Spinal cord (tissue), 10 donors: Measurements from ENCODE around the gene SBK2. TPM values are rescaled to one million over a fixed set of nuclear protein-coding genes. Genes with fewer than 3 reads are reported as not detected.

Experiments used
- DNase-seq, 6 donors: peaks; one replicate each; pipeline versions ENCODE4 v3.0.0 to v3.0.0-alpha.2; 2013 to 2015; ENCODE audit warnings: low spot score in 6 of 6, low read depth in 4 of 6
- H3K27ac ChIP-seq: one replicate; pipeline ENCODE4 v1.5.1; 2013; ENCODE audit warnings: low read depth, low read length, control low read depth
- H3K27me3 ChIP-seq: one replicate; pipeline ENCODE4 v1.6.1; 2013; ENCODE audit warnings: low read length; ENCODE audit not compliant: control insufficient read depth, insufficient read depth
- H3K36me3 ChIP-seq: one replicate; pipeline ENCODE4 v1.6.1; 2013; ENCODE audit warnings: low read length; ENCODE audit not compliant: control insufficient read depth, insufficient read depth
- H3K4me1 ChIP-seq: one replicate; pipeline ENCODE4 v1.6.1; 2013; ENCODE audit warnings: low read length; ENCODE audit not compliant: control insufficient read depth, insufficient read depth
- H3K4me3 ChIP-seq: one replicate; pipeline ENCODE4 v1.5.1; 2013; ENCODE audit warnings: low read depth, low read length, control low read depth
- H3K9me3 ChIP-seq: one replicate; pipeline ENCODE4 v1.6.1; 2013; ENCODE audit warnings: low read length; ENCODE audit not compliant: control insufficient read depth, insufficient read depth
- WGBS: methylation state at CpG from one replicate; pipeline ENCODE4 v1.1.5; 2013; ENCODE audit warnings: missing lambda C conversion rate; ENCODE audit not compliant: insufficient coverage; 5-methylcytosine and 5-hydroxymethylcytosine counted together
- polyA plus RNA-seq, 2 donors: library from polyadenylated mRNA; unstranded; fragments of 120-200 nt; gene quantifications; one replicate each; pipeline ENCODE4 v1.2.1, GENCODE V29; 2013; ENCODE audit not compliant: insufficient read length in 2 of 2
- total RNA-seq, 2 donors: library from RNA; depleted of rRNA in 1 of 2; stranded (reverse); fragments of 120-200 nt in 1 of 2; fragments of >200 nt in 1 of 2; gene quantifications; one replicate each; pipeline versions ENCODE4 v1.2.3 to v1.2.4, GENCODE V29; 2013 to 2014
- donor health status: healthy.

SBK2 gene
- total and polyA plus RNA-seq, 4 donors = 0.15 to 0.44 TPM; not detected in 2

GRCh38 chr19:55546011-55546410, 9.1 kb upstream of the SBK2 start:
- H3K4me3 ChIP-seq = no peak overlapping the region
- no peaks in the 10 kb centered on the region for H3K9me3 ChIP-seq
- H3K27me3 ChIP-seq = peaks cover 8% of the 10 kb centered on the region
- H3K4me1 ChIP-seq = peaks cover 8% of the 10 kb centered on the region
- no peak overlapping the region for H3K27ac ChIP-seq
- no peak for DNase-seq
- H3K36me3 ChIP-seq = no peaks in the 10 kb centered on the region
- WGBS = 56% methylated on average over 9 of the region's 11 CpGs

GRCh38 chr19:55545443-55545842, 8.5 kb upstream of the SBK2 start, which contains the start of gene SBK3:
Gene SBK3 (minus strand): TSS chr19:55545543. CDS start chr19:55545543, 0 bp downstream.
- Histone ChIP-seq H3K4me1 (peaks cover 8% of the 10 kb centered on the region), H3K27me3 (peaks cover 8% of the 10 kb centered on the region), H3K27ac (no peak within 1 kb of the TSS), H3K36me3 (no peaks in the 10 kb centered on the region), H3K9me3 (no peaks in the 10 kb centered on the region), H3K4me3 (no peak within 1 kb of the TSS)
- DNase-seq = no peak
- 89% methylated on average over 10 of the region's 10 CpGs for WGBS

- Histone ChIP-seq H3K27me3 (peaks cover 5% of the 10 kb centered on the region), H3K27ac (no peak overlapping the region), H3K4me1 (peaks cover 5% of the 10 kb centered on the region), H3K4me3 (no peak overlapping the region), H3K9me3 (no peaks in the 10 kb centered on the region), H3K36me3 (no peaks in the 10 kb centered on the region)
- no peak for DNase-seq
- WGBS = 71% methylated on average over 23 of the region's 23 CpGs
These were observed 8.0 kb upstream of the SBK2 start for GRCh38 chr19:55544776-55545439.

- no peak overlapping the region for H3K4me3 ChIP-seq
- no peaks in the 10 kb centered on the region for H3K27me3 ChIP-seq
- 87% methylated on average over 14 of the region's 15 CpGs for WGBS
These were observed 7.1 kb upstream of the SBK2 start for GRCh38 chr19:55544014-55544413.

GRCh38 chr19:55543567-55543966, 6.6 kb upstream of the SBK2 start:
- no peak overlapping the region for H3K4me3 ChIP-seq
- DNase-seq = no peak
- 75% methylated on average over 4 of the region's 5 CpGs for WGBS
- H3K9me3 ChIP-seq = no peaks in the 10 kb centered on the region
- H3K27me3 ChIP-seq = no peaks in the 10 kb centered on the region
- H3K36me3 ChIP-seq = no peaks in the 10 kb centered on the region
- H3K27ac ChIP-seq = no peak overlapping the region
- no peaks in the 10 kb centered on the region for H3K4me1 ChIP-seq

More at GRCh38 chr19:55544014-55544413, 7.1 kb upstream of the SBK2 start:
- DNase-seq = no peak
- H3K27ac ChIP-seq = no peak overlapping the region
- H3K9me3 ChIP-seq = no peaks in the 10 kb centered on the region
- H3K4me1 ChIP-seq = no peaks in the 10 kb centered on the region
- no peaks in the 10 kb centered on the region for H3K36me3 ChIP-seq

- Histone ChIP-seq H3K4me3 (no peak overlapping the region), H3K9me3 (no peaks in the 10 kb centered on the region), H3K27ac (no peak overlapping the region), H3K27me3 (no peaks in the 10 kb centered on the region), H3K36me3 (no peaks in the 10 kb centered on the region), H3K4me1 (no peaks in the 10 kb centered on the region)
- DNase-seq = no peak
- WGBS = 85% methylated on average over 7 of the region's 7 CpGs
These were observed 5.4 kb upstream of the SBK2 start for GRCh38 chr19:55542292-55542855.

GRCh38 chr19:55541091-55541490, 4.2 kb upstream of the SBK2 start:
- WGBS = 80% methylated on average over 19 of the region's 19 CpGs
- H3K4me1 ChIP-seq = no peaks in the 10 kb centered on the region
- DNase-seq = no peak
- H3K36me3 ChIP-seq = no peaks in the 10 kb centered on the region
- H3K4me3 ChIP-seq = no peak overlapping the region
- H3K9me3 ChIP-seq = no peaks in the 10 kb centered on the region
- H3K27ac ChIP-seq = no peak overlapping the region
- no peaks in the 10 kb centered on the region for H3K27me3 ChIP-seq

GRCh38 chr19:55540619-55541018, 3.7 kb upstream of the SBK2 start:
- no peaks in the 10 kb centered on the region for H3K4me1 ChIP-seq
- no peak overlapping the region for H3K27ac ChIP-seq
- WGBS = 52% methylated on average over 9 of the region's 10 CpGs
- H3K4me3 ChIP-seq = no peak overlapping the region
- no peak for DNase-seq
- H3K27me3 ChIP-seq = no peaks in the 10 kb centered on the region
- no peaks in the 10 kb centered on the region for H3K36me3 ChIP-seq
- H3K9me3 ChIP-seq = no peaks in the 10 kb centered on the region

GRCh38 chr19:55539090-55539984, 2.4 kb upstream of the SBK2 start:
- Histone ChIP-seq H3K4me3 (no peak overlapping the region), H3K27ac (no peak overlapping the region), H3K36me3 (no peaks in the 10 kb centered on the region), H3K27me3 (no peaks in the 10 kb centered on the region), H3K9me3 (no peaks in the 10 kb centered on the region), H3K4me1 (no peaks in the 10 kb centered on the region)
- 87% methylated on average over 33 of the region's 33 CpGs for WGBS
- DNase-seq = no peak
